Measurements from ENCODE around the gene ESPN. TPM values are rescaled to one million over a fixed set of nuclear protein-coding genes. Genes with fewer than 3 reads are reported as not detected.

The ESPN gene
- total and polyA plus RNA-seq, 10 of the 15 experiments (the other 5 are each of a cell fraction or from before 2014, with no cell fraction given): 0.18 to 0.71 (median 0.59) TPM; not detected in 7

- CTCF ChIA-PET: interaction anchor here (10.9 kb wide), 1 partner anchor 21 kb away, joined by 137 read pairs; no protein-coding TSS in a partner anchor
Measured at GRCh38 chr1:6419804-6420453, 4.6 kb upstream of the ESPN start, which contains the start of gene HES2. TSS of gene HES2 (minus strand) at chr1:6419919. CDS start at chr1:6419820, 99 bp downstream.

GRCh38 chr1:6420454-6421042 lies 4.0 kb upstream of the ESPN start:
- no peaks in the 10 kb centered on the region for H3K9me3 ChIP-seq (replicated peaks; ENCODE audit: control insufficient read depth, insufficient read depth, low read length)
- H3K4me1 ChIP-seq (ENCODE audit: control insufficient read depth, insufficient read depth, low read length): peaks cover 4% of the 10 kb centered on the region; the same call in 1 of the 2 replicates
- ChIA-PET RAD21 (ENCODE audit: unreplicated experiment) (interaction anchor here (3.9 kb wide), 1 partner anchor 18 kb away, joined by 44 read pairs; no protein-coding TSS in a partner anchor), CTCF (interaction anchor here (10.9 kb wide), 1 partner anchor 20 kb away, joined by 137 read pairs; no protein-coding TSS in a partner anchor), POLR2A (interaction anchor here (0.6 kb wide), 1 partner anchor 60 kb away, joined by 3 read pairs; no protein-coding TSS in a partner anchor), SMC1A (ENCODE audit: uncharacterized antibody, unreplicated experiment) (no interaction called here)
- peak; percentile 33 for ATAC-seq
- H3K4me2 ChIP-seq (ENCODE audit: control insufficient read depth, insufficient read depth): no peak overlapping the region
- FAIRE-seq: no peak
- no peaks in the 10 kb centered on the region for H3K79me2 ChIP-seq (ENCODE audit: control insufficient read depth, insufficient read depth, low read length)
- no peak for DNase-seq (ENCODE audit: low read depth, low spot score)
- H3K36me3 ChIP-seq (ENCODE audit: control insufficient read depth in 2 of 2, insufficient read depth in 2 of 2, low read length in 1 of 2): no peaks in the 10 kb centered on the region
- H4K20me1 ChIP-seq (ENCODE audit: control insufficient read depth, insufficient read depth): no peaks in the 10 kb centered on the region; the same call in 1 of the 2 replicates
- H3K27ac ChIP-seq (ENCODE audit: control insufficient read depth, insufficient read depth): no peak overlapping the region
- intact Hi-C loops (cut with micrococcal nuclease; ENCODE audit: unreplicated experiment) (no loop called here), in situ Hi-C loops (cut with MboI) (no loop called here)
- 36% methylated on average over 24 of the region's 44 CpGs for WGBS (ENCODE audit: insufficient coverage, insufficient replicate concordance, low lambda C conversion rate, missing lambda C conversion rate)
- no peak overlapping the region for H2AFZ ChIP-seq (ENCODE audit: control insufficient read depth, low read depth, low read length)
- no peak overlapping the region for H3K9ac ChIP-seq (ENCODE audit: control insufficient read depth, insufficient read depth, low read length)
- no TSS peak for BruUV-seq (replicated peaks)
- peaks cover 21 to 22% of the 10 kb centered on the region in 2 experiments; a peak in 3 of 4 replicates for H3K27me3 ChIP-seq (replicated peaks in 1 of 2; ENCODE audit: control insufficient read depth in 2 of 2, insufficient read depth in 2 of 2, low read length in 1 of 2)
- no peak overlapping the region for H3K4me3 ChIP-seq
- TF ChIP-seq TCF7 (IDR thresholded peaks at IDR 0.05; ENCODE audit: borderline replicate concordance): no peak
- TF ChIP-seq CTCF (IDR thresholded peaks at IDR 0.05 in 2 of 3, conservative IDR thresholded peaks at IDR 0.05 in 1 of 3; ENCODE audit: control insufficient read depth in 2 of 3, extremely low read depth in 1 of 3, insufficient read depth in 1 of 3, low read depth in 3 of 3, low read length in 3 of 3): no peak
- no peak for TF ChIP-seq BCL3 (IDR thresholded peaks at IDR 0.05; ENCODE audit: borderline replicate concordance, insufficient read depth, low read depth, low read length, poor library complexity, severe bottlenecking)
- no peak for TF ChIP-seq ZNF274 (IDR thresholded peaks at IDR 0.05; ENCODE audit: insufficient read depth, insufficient read length)
- TF ChIP-seq ZSCAN29 (IDR thresholded peaks at IDR 0.05): no peak
- no peak for TF ChIP-seq ZNF207 (IDR thresholded peaks at IDR 0.05; ENCODE audit: borderline replicate concordance)
- TF ChIP-seq USF1 (IDR thresholded peaks at IDR 0.05; ENCODE audit: borderline replicate concordance, extremely low read length, insufficient read depth, low read depth, low read length): no peak
- TF ChIP-seq TBL1XR1 (IDR thresholded peaks at IDR 0.05; ENCODE audit: low read depth, low read length): no peak

More at GRCh38 chr1:6419804-6420453, 4.6 kb upstream of the ESPN start, which contains the start of gene HES2:
- 15% methylated on average over 41 of the region's 62 CpGs for WGBS (ENCODE audit: insufficient coverage, insufficient replicate concordance, low lambda C conversion rate, missing lambda C conversion rate)
- Histone ChIP-seq H3K4me1 (ENCODE audit: control insufficient read depth, insufficient read depth, low read length) (peaks cover 9% of the 10 kb centered on the region), H4K20me1 (ENCODE audit: control insufficient read depth, insufficient read depth) (no peaks in the 10 kb centered on the region; the same call in 1 of the 2 replicates), H2AFZ (ENCODE audit: control insufficient read depth, low read depth, low read length) (no peak within 1 kb of the TSS), H3K79me2 (ENCODE audit: control insufficient read depth, insufficient read depth, low read length) (no peaks in the 10 kb centered on the region), H3K9ac (ENCODE audit: control insufficient read depth, insufficient read depth, low read length) (no peak within 1 kb of the TSS), H3K4me3 (peak within 1 kb of the TSS; percentile 27; the same call in 1 of the 2 replicates), H3K4me2 (ENCODE audit: control insufficient read depth, insufficient read depth) (peak within 1 kb of the TSS; percentile 50), H3K36me3 (ENCODE audit: control insufficient read depth in 2 of 2, insufficient read depth in 2 of 2, low read length in 1 of 2) (no peaks in the 10 kb centered on the region), H3K9me3 (replicated peaks; ENCODE audit: control insufficient read depth, insufficient read depth, low read length) (no peaks in the 10 kb centered on the region), H3K27me3 (replicated peaks in 1 of 2; ENCODE audit: control insufficient read depth in 2 of 2, insufficient read depth in 2 of 2, low read length in 1 of 2) (peaks cover 16 to 19% of the 10 kb centered on the region in 2 experiments; a peak in 3 of 4 replicates), H3K27ac (ENCODE audit: control insufficient read depth, insufficient read depth) (no peak within 1 kb of the TSS)
- POLR2A ChIA-PET: interaction anchor here (0.6 kb wide), 1 partner anchor 11 kb away, joined by 5 read pairs; no protein-coding TSS in a partner anchor
- BruUV-seq (replicated peaks): no TSS peak
- in situ Hi-C loops (cut with MboI) (no loop called here), intact Hi-C loops (cut with micrococcal nuclease; ENCODE audit: unreplicated experiment) (no loop called here)
- RAD21 ChIA-PET (ENCODE audit: unreplicated experiment): no interaction called here
- SMC1A ChIA-PET (ENCODE audit: uncharacterized antibody, unreplicated experiment): no interaction called here
- TF ChIP-seq SUZ12 (IDR thresholded peaks at IDR 0.05; ENCODE audit: unreplicated experiment): peak; percentile 74
- no peak for TF ChIP-seq CREM (IDR thresholded peaks at IDR 0.05; ENCODE audit: low read depth)
- DNase-seq (ENCODE audit: low read depth, low spot score) (no peak), FAIRE-seq (no peak), ATAC-seq (peak; percentile 50)

All from GM12878 (cell line).